Rectal smooth muscle tissue (tissue), 1 donor: Measurements from ENCODE around the gene GLYR1.
A peak's percentile ranks its signal among the peaks of the same experiment; 100 is the strongest.

ENCODE experiments used
- H3K27ac ChIP-seq: one replicate; pipeline ENCODE4 v1.7.0; 2013; ENCODE audit warnings: low read depth, low read length, inconsistent platforms
- H3K27me3 ChIP-seq: one replicate; pipeline ENCODE4 v1.7.0; 2013; ENCODE audit warnings: low read length; ENCODE audit not compliant: control insufficient read depth, insufficient read depth
- H3K36me3 ChIP-seq: one replicate; pipeline ENCODE4 v1.7.0; 2013; ENCODE audit warnings: low read length; ENCODE audit not compliant: control insufficient read depth, insufficient read depth
- H3K4me1 ChIP-seq: one replicate; pipeline ENCODE4 v1.7.0; 2013; ENCODE audit warnings: low read length; ENCODE audit not compliant: control insufficient read depth, insufficient read depth
- H3K4me3 ChIP-seq: one replicate; pipeline ENCODE4 v1.7.0; 2013; ENCODE audit warnings: low read length
- H3K9ac ChIP-seq: one replicate; pipeline ENCODE4 v1.7.0; 2013; ENCODE audit warnings: low read length

Gene GLYR1

GRCh38 chr16:4797805-4798252 lies 49.3 kb downstream of the GLYR1 start:
- Histone ChIP-seq H3K4me3 (no peak overlapping the region), H3K27ac (no peak overlapping the region), H3K9ac (no peak overlapping the region), H3K27me3 (no peaks in the 10 kb centered on the region), H3K4me1 (no peaks in the 10 kb centered on the region), H3K36me3 (no peaks in the 10 kb centered on the region)

- Histone ChIP-seq H3K4me1 (no peaks in the 10 kb centered on the region), H3K36me3 (no peaks in the 10 kb centered on the region), H3K27me3 (no peaks in the 10 kb centered on the region), H3K4me3 (no peak overlapping the region), H3K27ac (no peak overlapping the region), H3K9ac (no peak overlapping the region)
These were observed 49.9 kb downstream of the GLYR1 start for GRCh38 chr16:4796982-4797804.

GRCh38 chr16:4795828-4796572 lies 51.1 kb downstream of the GLYR1 start:
- Histone ChIP-seq H3K4me1 (no peaks in the 10 kb centered on the region), H3K4me3 (peak overlapping the region; percentile 51), H3K27ac (no peak overlapping the region), H3K36me3 (no peaks in the 10 kb centered on the region), H3K27me3 (no peaks in the 10 kb centered on the region), H3K9ac (no peak overlapping the region)

- H3K27me3 ChIP-seq = no peaks in the 10 kb centered on the region
- no peaks in the 10 kb centered on the region for H3K4me1 ChIP-seq
- no peaks in the 10 kb centered on the region for H3K36me3 ChIP-seq
- H3K4me3 ChIP-seq = peak within 1 kb of the TSS; percentile 51
- H3K9ac ChIP-seq = no peak within 1 kb of the TSS
- H3K27ac ChIP-seq = no peak within 1 kb of the TSS
These were observed 51.8 kb downstream of the GLYR1 start, which contains the start of gene SMIM22 for GRCh38 chr16:4795181-4795827. Gene SMIM22 (plus strand): TSS chr16:4795369. CDS start chr16:4795735, 366 bp downstream.

GRCh38 chr16:4792951-4793513 lies 54.1 kb downstream of the GLYR1 start:
- Histone ChIP-seq H3K4me1 (no peaks in the 10 kb centered on the region), H3K27me3 (peaks cover 3% of the 10 kb centered on the region)

GRCh38 chr16:4790871-4791270 lies 56.2 kb downstream of the GLYR1 start:
- Histone ChIP-seq H3K4me3 (no peak overlapping the region), H3K27ac (no peak overlapping the region), H3K27me3 (peaks cover 3% of the 10 kb centered on the region), H3K9ac (no peak overlapping the region), H3K36me3 (no peaks in the 10 kb centered on the region), H3K4me1 (no peaks in the 10 kb centered on the region)

More at GRCh38 chr16:4792951-4793513, 54.1 kb downstream of the GLYR1 start:
- no peak overlapping the region for H3K4me3 ChIP-seq
- H3K9ac ChIP-seq = no peak overlapping the region
- no peak overlapping the region for H3K27ac ChIP-seq
- H3K36me3 ChIP-seq = no peaks in the 10 kb centered on the region

GRCh38 chr16:4790261-4790660 lies 56.8 kb downstream of the GLYR1 start:
- no peaks in the 10 kb centered on the region for H3K4me1 ChIP-seq
- no peaks in the 10 kb centered on the region for H3K36me3 ChIP-seq
- H3K9ac ChIP-seq = no peak overlapping the region
- H3K27me3 ChIP-seq = peaks cover 3% of the 10 kb centered on the region
- H3K27ac ChIP-seq = no peak overlapping the region
- no peak overlapping the region for H3K4me3 ChIP-seq

- Histone ChIP-seq H3K27me3 (peaks cover 3% of the 10 kb centered on the region), H3K27ac (no peak overlapping the region), H3K4me1 (no peaks in the 10 kb centered on the region), H3K9ac (no peak overlapping the region), H3K36me3 (no peaks in the 10 kb centered on the region), H3K4me3 (no peak overlapping the region)
These were observed 58.2 kb downstream of the GLYR1 start for GRCh38 chr16:4788910-4789309.

- no peak overlapping the region for H3K9ac ChIP-seq
- H3K36me3 ChIP-seq = no peaks in the 10 kb centered on the region
- peaks cover 3% of the 10 kb centered on the region for H3K27me3 ChIP-seq
- no peak overlapping the region for H3K4me3 ChIP-seq
- H3K27ac ChIP-seq = no peak overlapping the region
- no peaks in the 10 kb centered on the region for H3K4me1 ChIP-seq
These were observed 58.6 kb downstream of the GLYR1 start for GRCh38 chr16:4788489-4788889.

GRCh38 chr16:4787627-4788482 lies 59.2 kb downstream of the GLYR1 start, which contains the start of gene SEPTIN12:
Gene SEPTIN12 (minus strand): TSS chr16:4788345. CDS start chr16:4787645, 700 bp downstream.
- peaks cover 3% of the 10 kb centered on the region for H3K27me3 ChIP-seq
- no peak within 1 kb of the TSS for H3K27ac ChIP-seq
- no peak within 1 kb of the TSS for H3K9ac ChIP-seq
- H3K36me3 ChIP-seq = no peaks in the 10 kb centered on the region
- H3K4me3 ChIP-seq = no peak within 1 kb of the TSS
- no peaks in the 10 kb centered on the region for H3K4me1 ChIP-seq

- no peak overlapping the region for H3K4me3 ChIP-seq
- no peak overlapping the region for H3K9ac ChIP-seq
- H3K4me1 ChIP-seq = no peaks in the 10 kb centered on the region
- H3K36me3 ChIP-seq = no peaks in the 10 kb centered on the region
- H3K27ac ChIP-seq = no peak overlapping the region
- peaks cover 3% of the 10 kb centered on the region for H3K27me3 ChIP-seq
These were observed 60.0 kb downstream of the GLYR1 start for GRCh38 chr16:4787068-4787467.
